Upper lobe of left lung (tissue), 4 donors: Measurements from ENCODE around the gene RAP1GDS1.

ENCODE experiments used
- CTCF ChIP-seq, 6 experiments: fragments of 450-650 bp in 4 of 6; fragments of 200-600 bp in 2 of 6; sonication (generic) in 2 of 6; IDR thresholded peaks; one replicate each; pipeline ENCODE4 v1.5.1; 2016 to 2019; ENCODE audit warnings: antibody characterized with exemption in 6 of 6
- EP300 ChIP-seq, 4 donors: sonication (generic); formaldehyde crosslinking; IDR thresholded peaks; one replicate each; pipeline ENCODE4 v1.5.1; 2017; ENCODE audit warnings: antibody characterized with exemption in 4 of 4, control low read depth in 2 of 4
- POLR2A ChIP-seq, 4 donors: fragments of 450-650 bp; IDR thresholded peaks; one replicate each; pipeline ENCODE4 v1.5.1; 2016 to 2017; ENCODE audit warnings: antibody characterized with exemption in 4 of 4, mild to moderate bottlenecking in 2 of 4
- POLR2AphosphoS5 ChIP-seq, 2 donors: sonication (generic); formaldehyde crosslinking; IDR thresholded peaks; one replicate each; pipeline ENCODE4 v1.5.1; 2017; ENCODE audit warnings: antibody characterized with exemption in 2 of 2

- no peak for TF ChIP-seq POLR2AphosphoS5 (IDR thresholded peaks at IDR 0.05)
- TF ChIP-seq CTCF (IDR thresholded peaks at IDR 0.05), result no peak
- no peak for TF ChIP-seq EP300 (IDR thresholded peaks at IDR 0.05)
- TF ChIP-seq POLR2A (IDR thresholded peaks at IDR 0.05), result no peak
These were observed 172.5 kb downstream of the RAP1GDS1 start for GRCh38 chr4:98433691-98434090.
